Karpas-422 (cell line): ENCODE measurements around the gene MORC2. TPM values are rescaled to one million over a fixed set of nuclear protein-coding genes. Genes with fewer than 3 reads are reported as not detected.

Experiments used
- DNase-seq: peaks from one replicate; pipeline ENCODE4 v3.0.0-alpha.2; 2015
- H2AFZ ChIP-seq: fragments of 200-600 bp; sonication (generic); 2 replicates; pipeline ENCODE4 v1.6.1; 2014; ENCODE audit warnings: antibody characterized with exemption, low read length, mixed read lengths
- H3K27ac ChIP-seq: fragments of 200-600 bp; sonication (generic); 2 replicates; pipeline ENCODE4 v1.5.1; 2014; ENCODE audit warnings: mild to moderate bottlenecking, low read length, moderate library complexity
- H3K27me3 ChIP-seq: fragments of 200-600 bp; sonication (generic); 2 replicates; pipeline ENCODE4 v1.6.1; 2014; ENCODE audit warnings: low read length, mixed read lengths
- H3K36me3 ChIP-seq: fragments of 200-600 bp; sonication (generic); 2 replicates; pipeline ENCODE4 v1.6.1; 2014; ENCODE audit warnings: low read length, mixed read lengths; ENCODE audit not compliant: insufficient read depth
- H3K4me1 ChIP-seq: fragments of 200-600 bp; sonication (generic); 2 replicates; pipeline ENCODE4 v1.6.1; 2014; ENCODE audit warnings: mild to moderate bottlenecking, low read length, mixed read lengths
- H3K4me2 ChIP-seq: fragments of 200-600 bp; sonication (generic); 2 replicates; pipeline ENCODE4 v1.6.1; 2014; ENCODE audit warnings: low read length, low read depth, mild to moderate bottlenecking; ENCODE audit not compliant: poor library complexity, severe bottlenecking
- H3K4me3 ChIP-seq: fragments of 200-600 bp; sonication (generic); 2 replicates; pipeline ENCODE4 v1.5.1; 2014; ENCODE audit warnings: mild to moderate bottlenecking, antibody characterized with exemption, low read length, mixed read lengths
- H3K79me2 ChIP-seq: fragments of 200-600 bp; sonication (generic); 2 replicates; pipeline ENCODE4 v1.6.1; 2014; ENCODE audit warnings: mild to moderate bottlenecking, low read length, mixed read lengths
- H3K9ac ChIP-seq: fragments of 200-600 bp; sonication (generic); 2 replicates; pipeline ENCODE4 v1.6.0; 2014; ENCODE audit warnings: low read length
- H3K9me2 ChIP-seq: fragments of 200-600 bp; sonication (generic), shearing (Covaris generic); replicated peaks from 2 replicates; pipeline ENCODE4 v1.6.0; 2014; ENCODE audit warnings: mild to moderate bottlenecking, low read length, moderate library complexity; ENCODE audit not compliant: insufficient read depth
- H3K9me3 ChIP-seq: fragments of 300-700, 200-600 bp; sonication (generic); 2 replicates; pipeline ENCODE4 v1.6.1; 2014; ENCODE audit warnings: low read length, mixed read lengths
- H4K20me1 ChIP-seq: fragments of 200-600 bp; sonication (generic); 2 replicates; pipeline ENCODE4 v1.6.1; 2014; ENCODE audit warnings: mild to moderate bottlenecking, antibody characterized with exemption, low read length, low read depth; ENCODE audit not compliant: insufficient read depth
- total RNA-seq: library from RNA; depleted of rRNA; stranded (reverse); fragments of >200 nt; shearing (Covaris generic); gene quantifications from 2 replicates; pipeline ENCODE4 v1.2.3, GENCODE V29; 2014; ENCODE audit warnings: low replicate concordance

Gene MORC2
- total RNA-seq, 1 experiment from 2014 or later: 29.0 TPM

- no peaks in the 10 kb centered on the region for H3K9me2 ChIP-seq
- peaks cover 44% of the 10 kb centered on the region for H3K4me1 ChIP-seq
- peak within 1 kb of the TSS; percentile 92 for H3K4me2 ChIP-seq
- peaks cover 60% of the 10 kb centered on the region for H3K36me3 ChIP-seq
- H2AFZ ChIP-seq: peak within 1 kb of the TSS; percentile 17; the same call in 1 of the 2 replicates
- peak within 1 kb of the TSS; percentile 78 for H3K27ac ChIP-seq
- H3K9me3 ChIP-seq: no peaks in the 10 kb centered on the region; the same call in 1 of the 2 replicates
- peaks cover 31% of the 10 kb centered on the region for H4K20me1 ChIP-seq
- H3K27me3 ChIP-seq: no peaks in the 10 kb centered on the region
- peak within 1 kb of the TSS; percentile 77 for H3K4me3 ChIP-seq
- H3K9ac ChIP-seq: peak within 1 kb of the TSS; percentile 86
- DNase-seq: peak; percentile 99
- H3K79me2 ChIP-seq: peaks cover 86% of the 10 kb centered on the region
Observed at GRCh38 chr22:30968924-30969531, 454 bp upstream of the MORC2 start, which contains the start of gene TUG1. Gene TUG1 (plus strand): TSS chr22:30969265.

GRCh38 chr22:30964858-30965257 lies 3.7 kb downstream of the MORC2 start:
- no peak overlapping the region for H3K4me3 ChIP-seq
- H3K27me3 ChIP-seq: no peaks in the 10 kb centered on the region
- peaks cover 21% of the 10 kb centered on the region for H3K36me3 ChIP-seq
- H3K9me2 ChIP-seq: no peaks in the 10 kb centered on the region
- peaks cover 31% of the 10 kb centered on the region for H3K4me1 ChIP-seq
- no peak overlapping the region for H3K9ac ChIP-seq
- no peaks in the 10 kb centered on the region; the same call in 1 of the 2 replicates for H3K9me3 ChIP-seq
- DNase-seq: no peak
- peaks cover 1% of the 10 kb centered on the region for H4K20me1 ChIP-seq
- H3K4me2 ChIP-seq: no peak overlapping the region
- H3K27ac ChIP-seq: no peak overlapping the region
- peaks cover 82% of the 10 kb centered on the region for H3K79me2 ChIP-seq
- no peak overlapping the region for H2AFZ ChIP-seq

GRCh38 chr22:30955153-30955552 lies 13.4 kb downstream of the MORC2 start:
- peaks cover 29% of the 10 kb centered on the region for H3K79me2 ChIP-seq
- H3K36me3 ChIP-seq: peaks cover 35% of the 10 kb centered on the region
- H3K27me3 ChIP-seq: no peaks in the 10 kb centered on the region
- DNase-seq: no peak
- no peaks in the 10 kb centered on the region for H3K9me2 ChIP-seq
- no peak overlapping the region for H2AFZ ChIP-seq
- no peak overlapping the region for H3K4me2 ChIP-seq
- H3K4me1 ChIP-seq: peaks cover 4% of the 10 kb centered on the region; the same call in 1 of the 2 replicates
- H4K20me1 ChIP-seq: no peaks in the 10 kb centered on the region
- H3K9ac ChIP-seq: no peak overlapping the region
- no peak overlapping the region for H3K27ac ChIP-seq
- no peaks in the 10 kb centered on the region for H3K9me3 ChIP-seq
- H3K4me3 ChIP-seq: no peak overlapping the region

GRCh38 chr22:30953206-30953605 lies 15.4 kb downstream of the MORC2 start:
- H3K36me3 ChIP-seq: peaks cover 50% of the 10 kb centered on the region
- no peaks in the 10 kb centered on the region for H3K27me3 ChIP-seq
- no peaks in the 10 kb centered on the region for H3K9me2 ChIP-seq
- H3K9ac ChIP-seq: no peak overlapping the region
- no peak overlapping the region for H3K4me3 ChIP-seq
- no peaks in the 10 kb centered on the region for H3K9me3 ChIP-seq
- peaks cover 20% of the 10 kb centered on the region for H3K79me2 ChIP-seq
- H3K4me2 ChIP-seq: no peak overlapping the region
- no peak overlapping the region for H2AFZ ChIP-seq
- peaks cover 1% of the 10 kb centered on the region; the same call in 1 of the 2 replicates for H3K4me1 ChIP-seq
- DNase-seq: no peak
- no peak overlapping the region for H3K27ac ChIP-seq
- H4K20me1 ChIP-seq: no peaks in the 10 kb centered on the region

- Histone ChIP-seq H3K4me1 (no peaks in the 10 kb centered on the region), H3K9me2 (no peaks in the 10 kb centered on the region), H3K27ac (no peak overlapping the region), H3K36me3 (peaks cover 57% of the 10 kb centered on the region; the same call in 1 of the 2 replicates), H3K9me3 (no peaks in the 10 kb centered on the region), H2AFZ (no peak overlapping the region), H3K9ac (no peak overlapping the region), H4K20me1 (no peaks in the 10 kb centered on the region), H3K4me2 (no peak overlapping the region), H3K4me3 (no peak overlapping the region), H3K79me2 (no peaks in the 10 kb centered on the region), H3K27me3 (no peaks in the 10 kb centered on the region)
- DNase-seq: no peak
Observed at GRCh38 chr22:30949934-30950660, 18.5 kb downstream of the MORC2 start.

GRCh38 chr22:30948930-30949342 lies 19.6 kb downstream of the MORC2 start:
- H3K9me3 ChIP-seq: no peaks in the 10 kb centered on the region
- H3K27me3 ChIP-seq: no peaks in the 10 kb centered on the region
- no peak overlapping the region for H3K9ac ChIP-seq
- H3K4me1 ChIP-seq: no peaks in the 10 kb centered on the region
- no peak overlapping the region for H3K27ac ChIP-seq
- H3K4me2 ChIP-seq: no peak overlapping the region
- no peaks in the 10 kb centered on the region for H3K9me2 ChIP-seq
- H3K36me3 ChIP-seq: peaks cover 64% of the 10 kb centered on the region; the same call in 1 of the 2 replicates
- no peak overlapping the region for H3K4me3 ChIP-seq
- H2AFZ ChIP-seq: no peak overlapping the region
- DNase-seq: no peak
- H3K79me2 ChIP-seq: no peaks in the 10 kb centered on the region
- H4K20me1 ChIP-seq: no peaks in the 10 kb centered on the region

GRCh38 chr22:30947816-30948454 lies 20.6 kb downstream of the MORC2 start:
- Histone ChIP-seq H3K27ac (no peak overlapping the region), H3K4me1 (no peaks in the 10 kb centered on the region), H3K9me3 (no peaks in the 10 kb centered on the region), H3K9ac (no peak overlapping the region), H4K20me1 (no peaks in the 10 kb centered on the region), H3K4me3 (no peak overlapping the region), H3K36me3 (peaks cover 60% of the 10 kb centered on the region; the same call in 1 of the 2 replicates), H3K27me3 (no peaks in the 10 kb centered on the region), H2AFZ (no peak overlapping the region), H3K79me2 (no peaks in the 10 kb centered on the region), H3K9me2 (no peaks in the 10 kb centered on the region), H3K4me2 (no peak overlapping the region)
- peak; percentile 62 for DNase-seq
